K562 (cell line): Measurements from ENCODE around the gene SCARF1. TPM values are rescaled to one million over a fixed set of nuclear protein-coding genes. Genes with fewer than 3 reads are reported as not detected.

ENCODE experiments used
- ATF2 ChIP-seq: sonication (generic); formaldehyde crosslinking; IDR thresholded peaks from 2 replicates; pipeline ENCODE4 v1.8.1; 2022; ENCODE audit warnings: missing genetic modification reagents
- CCNT2 ChIP-seq: IDR thresholded peaks from 2 replicates; pipeline ENCODE4 v1.6.1; 2011; ENCODE audit warnings: borderline replicate concordance, low read depth, mild to moderate bottlenecking, moderate library complexity, mixed read lengths, low read length; ENCODE audit not compliant: insufficient read length; ENCODE audit errors: extremely low read depth
- ESRRA ChIP-seq: fragments of 450-650 bp; IDR thresholded peaks from 2 replicates; pipeline ENCODE4 v1.6.1; 2014; ENCODE audit warnings: low read depth, mild to moderate bottlenecking, moderate library complexity, borderline replicate concordance
- HCFC1 ChIP-seq: IDR thresholded peaks from 2 replicates; pipeline ENCODE4 v1.6.1; 2012; ENCODE audit warnings: low read depth, low read length, improper control_type of control experiment
- HMG20A ChIP-seq: fragments of 450-650 bp; formaldehyde crosslinking; conservative IDR thresholded peaks from 2 replicates; pipeline ENCODE4 v1.4.0; 2020; ENCODE audit warnings: mild to moderate bottlenecking, mixed read lengths
- KDM1A ChIP-seq, 2 experiments: fragments of 450-650 bp; IDR thresholded peaks; 2 replicates each; pipeline ENCODE4 v1.6.1; 2016; ENCODE audit warnings: mild to moderate bottlenecking in 2 of 2
- KLF13 ChIP-seq: fragments of 450-650 bp; IDR thresholded peaks from 2 replicates; pipeline ENCODE4 v1.6.1; 2016; ENCODE audit warnings: missing genetic modification characterization, low read depth, mild to moderate bottlenecking, missing compliant biosample characterization, moderate library complexity, borderline replicate concordance
- NFYB ChIP-seq: IDR thresholded peaks from 2 replicates; pipeline ENCODE4 v1.6.1; 2011; ENCODE audit warnings: mild to moderate bottlenecking, moderate library complexity; ENCODE audit not compliant: insufficient read length; ENCODE audit errors: extremely low read depth
- PHF20 ChIP-seq: fragments of 450-650 bp; IDR thresholded peaks from 2 replicates; pipeline ENCODE4 v1.6.1; 2018; ENCODE audit not compliant: partially characterized antibody
- RCOR1 ChIP-seq, 2 experiments: IDR thresholded peaks; 2 replicates each; pipeline ENCODE4 v1.6.1; 2012; ENCODE audit warnings: low read depth in 2 of 2, low read length in 2 of 2, borderline replicate concordance in 1 of 2, improper control_type of control experiment in 1 of 2
- STAT5B ChIP-seq: fragments of 250-450 bp; sonication (Bioruptor Pico); IDR thresholded peaks from 2 replicates; pipeline ENCODE4 v1.8.0; 2021; ENCODE audit warnings: mild to moderate bottlenecking, inconsistent platforms
- ZC3H11A ChIP-seq: IDR thresholded peaks from 2 replicates; pipeline ENCODE4 v1.6.1; 2012; ENCODE audit warnings: low read depth, low read length, improper control_type of control experiment
- ZFP30 ChIP-seq: fragments of 250-450 bp; sonication (Bioruptor Pico); IDR thresholded peaks from 2 replicates; pipeline ENCODE4 v1.8.0; 2022; ENCODE audit warnings: moderate library complexity, mild to moderate bottlenecking, inconsistent platforms, borderline replicate concordance
- ZNF253 ChIP-seq: fragments of 250-450 bp; sonication (Bioruptor Pico); conservative IDR thresholded peaks from 2 replicates; pipeline ENCODE4 v1.6.1; 2021; ENCODE audit warnings: mild to moderate bottlenecking
- polyA plus RNA-seq, 8 experiments: library from polyadenylated mRNA; depleted of rRNA in 4 of 8; stranded (reverse) in 5 of 8; unstranded in 3 of 8; fragments of >200 nt; fragmentation: Nextera tagmentation in 2 of 8; fragmentation: Illumina TruSeq in 1 of 8; extraction: Ambion mirVana in 2 of 8; extraction: Trizol in 1 of 8; gene quantifications; 2 replicates each; pipeline versions ENCODE4 v1.2.1 to v1.2.3, GENCODE V29; 2011 to 2014; ENCODE audit warnings: inconsistent platforms in 1 of 8, missing spikeins in 1 of 8
- total RNA-seq, 7 experiments: library from RNA; depleted of rRNA in 6 of 7; stranded (reverse); fragments of >200 nt in 6 of 7; fragmentation: Illumina TruSeq in 2 of 7; extraction: Trizol in 2 of 7; gene quantifications; 2 replicates each; pipeline versions ENCODE4 v1.2.1 to v1.2.3, GENCODE V29; 2011 to 2021; ENCODE audit warnings: low replicate concordance in 1 of 7
- TF ChIP-seq, protein P1 (sequence below): fragments of 250-450 bp; sonication (Bioruptor Pico); IDR thresholded peaks from 2 replicates; pipeline ENCODE4 v1.5.0; 2022; ENCODE audit warnings: mild to moderate bottlenecking
- TF ChIP-seq, protein P2 (sequence below): IDR thresholded peaks from 2 replicates; pipeline ENCODE4 v1.6.1; 2011; ENCODE audit warnings: borderline replicate concordance, low read depth, mild to moderate bottlenecking, moderate library complexity, low read length; ENCODE audit not compliant: insufficient read depth, poor library complexity, severe bottlenecking
- TF ChIP-seq, protein P3 (sequence below): fragments of 250-450 bp; sonication (Bioruptor Pico); IDR thresholded peaks from 2 replicates; pipeline ENCODE4 v1.4.0; 2020; ENCODE audit warnings: mild to moderate bottlenecking, moderate library complexity

The SCARF1 gene
- total and polyA plus RNA-seq, 9 of the 15 experiments (the other 6 are each of a cell fraction or from before 2014, with no cell fraction given), result 0.04 to 2.1 (median 0.63) TPM

DNA sequence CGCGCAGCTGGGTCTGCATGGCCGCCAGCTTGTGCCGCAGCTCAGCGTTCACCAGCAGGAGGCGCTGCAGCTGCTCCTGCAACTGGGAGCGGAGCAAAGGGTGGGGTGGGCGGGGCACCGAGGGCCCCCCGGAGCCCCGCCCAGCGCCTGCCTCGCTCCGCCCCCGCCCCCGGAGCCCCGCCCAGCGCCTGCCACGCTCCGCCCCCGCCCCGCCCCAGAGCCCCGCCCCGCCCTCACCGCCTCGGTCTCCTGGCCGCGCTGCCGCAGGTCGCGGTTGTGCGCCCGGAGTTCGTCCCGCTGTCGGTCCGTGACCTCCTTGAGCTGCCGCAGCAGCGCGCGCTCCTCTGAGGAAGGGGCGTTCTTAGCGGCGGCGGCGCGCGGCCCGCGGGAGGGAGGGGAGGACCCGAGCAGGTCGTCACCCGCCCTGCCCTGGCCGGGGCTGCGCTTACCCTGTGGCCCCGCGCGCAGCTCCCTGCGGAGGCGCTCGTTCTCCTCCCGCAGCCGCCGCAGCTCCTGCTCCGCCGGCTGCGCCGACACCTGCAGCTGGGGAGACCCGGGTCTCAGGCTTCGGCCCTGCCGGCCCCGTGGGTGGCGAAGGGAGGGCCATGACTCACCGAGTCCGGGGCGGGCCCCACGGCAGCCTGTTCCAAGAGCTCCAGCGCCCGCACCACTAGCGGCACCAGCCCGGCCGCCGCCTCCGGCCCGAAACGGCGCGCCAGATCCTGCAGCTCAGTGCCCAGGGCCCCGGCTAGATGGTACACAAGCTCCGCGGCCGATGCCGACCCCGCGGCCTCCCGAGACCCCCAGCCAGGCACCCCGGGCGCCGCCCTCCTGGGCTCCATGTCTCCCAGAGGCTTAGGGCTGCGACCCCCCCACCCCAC lies 3.7 kb upstream of the SCARF1 start (continued):
- no peak for TF ChIP-seq ATF2 (CRISPR knock-in tag)
- no peak for TF ChIP-seq PHF20
- TF ChIP-seq, protein P1, sequence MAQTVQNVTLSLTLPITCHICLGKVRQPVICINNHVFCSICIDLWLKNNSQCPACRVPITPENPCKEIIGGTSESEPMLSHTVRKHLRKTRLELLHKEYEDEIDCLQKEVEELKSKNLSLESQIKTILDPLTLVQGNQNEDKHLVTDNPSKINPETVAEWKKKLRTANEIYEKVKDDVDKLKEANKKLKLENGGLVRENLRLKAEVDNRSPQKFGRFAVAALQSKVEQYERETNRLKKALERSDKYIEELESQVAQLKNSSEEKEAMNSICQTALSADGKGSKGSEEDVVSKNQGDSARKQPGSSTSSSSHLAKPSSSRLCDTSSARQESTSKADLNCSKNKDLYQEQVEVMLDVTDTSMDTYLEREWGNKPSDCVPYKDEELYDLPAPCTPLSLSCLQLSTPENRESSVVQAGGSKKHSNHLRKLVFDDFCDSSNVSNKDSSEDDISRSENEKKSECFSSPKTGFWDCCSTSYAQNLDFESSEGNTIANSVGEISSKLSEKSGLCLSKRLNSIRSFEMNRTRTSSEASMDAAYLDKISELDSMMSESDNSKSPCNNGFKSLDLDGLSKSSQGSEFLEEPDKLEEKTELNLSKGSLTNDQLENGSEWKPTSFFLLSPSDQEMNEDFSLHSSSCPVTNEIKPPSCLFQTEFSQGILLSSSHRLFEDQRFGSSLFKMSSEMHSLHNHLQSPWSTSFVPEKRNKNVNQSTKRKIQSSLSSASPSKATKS, result no peak
- no peak for TF ChIP-seq ZC3H11A
- no peak for TF ChIP-seq HMG20A (CRISPR knock-in tag)
- no peak for TF ChIP-seq ZFP30 (CRISPR knock-in tag)
- no peak for TF ChIP-seq KLF13 (tag)
- TF ChIP-seq STAT5B (CRISPR knock-in tag), result no peak
- TF ChIP-seq, protein P2, sequence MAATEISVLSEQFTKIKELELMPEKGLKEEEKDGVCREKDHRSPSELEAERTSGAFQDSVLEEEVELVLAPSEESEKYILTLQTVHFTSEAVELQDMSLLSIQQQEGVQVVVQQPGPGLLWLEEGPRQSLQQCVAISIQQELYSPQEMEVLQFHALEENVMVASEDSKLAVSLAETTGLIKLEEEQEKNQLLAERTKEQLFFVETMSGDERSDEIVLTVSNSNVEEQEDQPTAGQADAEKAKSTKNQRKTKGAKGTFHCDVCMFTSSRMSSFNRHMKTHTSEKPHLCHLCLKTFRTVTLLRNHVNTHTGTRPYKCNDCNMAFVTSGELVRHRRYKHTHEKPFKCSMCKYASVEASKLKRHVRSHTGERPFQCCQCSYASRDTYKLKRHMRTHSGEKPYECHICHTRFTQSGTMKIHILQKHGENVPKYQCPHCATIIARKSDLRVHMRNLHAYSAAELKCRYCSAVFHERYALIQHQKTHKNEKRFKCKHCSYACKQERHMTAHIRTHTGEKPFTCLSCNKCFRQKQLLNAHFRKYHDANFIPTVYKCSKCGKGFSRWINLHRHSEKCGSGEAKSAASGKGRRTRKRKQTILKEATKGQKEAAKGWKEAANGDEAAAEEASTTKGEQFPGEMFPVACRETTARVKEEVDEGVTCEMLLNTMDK, result peak; percentile 96
- TF ChIP-seq CCNT2, result peak; percentile 49
- TF ChIP-seq KDM1A (IDR thresholded peaks at IDR 0.05), result no peak
- TF ChIP-seq RCOR1 (IDR thresholded peaks at IDR 0.05; ENCODE audit: borderline replicate concordance in 1 of 2, low read depth in 2 of 2, low read length in 2 of 2), result no peak
- no peak for TF ChIP-seq NFYB
- TF ChIP-seq, protein P3, sequence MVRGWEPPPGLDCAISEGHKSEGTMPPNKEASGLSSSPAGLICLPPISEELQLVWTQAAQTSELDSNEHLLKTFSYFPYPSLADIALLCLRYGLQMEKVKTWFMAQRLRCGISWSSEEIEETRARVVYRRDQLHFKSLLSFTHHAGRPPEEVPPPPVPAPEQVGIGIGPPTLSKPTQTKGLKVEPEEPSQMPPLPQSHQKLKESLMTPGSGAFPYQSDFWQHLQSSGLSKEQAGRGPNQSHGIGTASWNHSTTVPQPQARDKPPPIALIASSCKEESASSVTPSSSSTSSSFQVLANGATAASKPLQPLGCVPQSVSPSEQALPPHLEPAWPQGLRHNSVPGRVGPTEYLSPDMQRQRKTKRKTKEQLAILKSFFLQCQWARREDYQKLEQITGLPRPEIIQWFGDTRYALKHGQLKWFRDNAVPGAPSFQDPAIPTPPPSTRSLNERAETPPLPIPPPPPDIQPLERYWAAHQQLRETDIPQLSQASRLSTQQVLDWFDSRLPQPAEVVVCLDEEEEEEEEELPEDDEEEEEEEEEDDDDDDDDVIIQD (CRISPR knock-in tag), result no peak
- TF ChIP-seq ZNF253 (CRISPR knock-in tag), result no peak
- TF ChIP-seq HCFC1, result peak; percentile 34; the same call in 1 of the 2 replicates
- TF ChIP-seq ESRRA, result no peak
